CD4-positive, alpha-beta T cell treated with Interleukin-1 beta for 1 hour (primary cell): ENCODE results near the gene ZFAND5.

Experiments
- DNase-seq, 2 donors: peaks; one replicate each; pipeline ENCODE4 v3.0.0-alpha.2; 2020 to 2022

ZFAND5 gene

DNA sequence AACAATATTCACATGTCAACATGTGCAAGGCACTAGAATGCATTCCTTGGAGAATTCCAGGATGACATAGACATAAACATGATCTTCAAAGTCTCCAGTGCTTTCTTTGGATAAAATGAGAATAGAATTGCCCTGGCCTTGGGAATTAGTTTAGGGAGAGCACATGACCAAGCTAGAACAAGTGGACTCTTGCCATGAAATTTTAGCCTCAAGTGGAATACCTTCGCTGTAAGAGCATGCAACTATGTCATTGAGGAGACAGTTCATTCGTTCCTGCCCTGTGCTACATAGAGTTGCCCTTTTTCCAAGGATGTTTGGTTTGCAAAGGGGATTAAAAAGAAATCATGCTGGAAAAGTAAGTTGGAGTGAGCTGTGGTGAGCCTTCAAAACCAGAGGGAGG lies 42.7 kb downstream of the ZFAND5 start:
- no peak for DNase-seq

DNA sequence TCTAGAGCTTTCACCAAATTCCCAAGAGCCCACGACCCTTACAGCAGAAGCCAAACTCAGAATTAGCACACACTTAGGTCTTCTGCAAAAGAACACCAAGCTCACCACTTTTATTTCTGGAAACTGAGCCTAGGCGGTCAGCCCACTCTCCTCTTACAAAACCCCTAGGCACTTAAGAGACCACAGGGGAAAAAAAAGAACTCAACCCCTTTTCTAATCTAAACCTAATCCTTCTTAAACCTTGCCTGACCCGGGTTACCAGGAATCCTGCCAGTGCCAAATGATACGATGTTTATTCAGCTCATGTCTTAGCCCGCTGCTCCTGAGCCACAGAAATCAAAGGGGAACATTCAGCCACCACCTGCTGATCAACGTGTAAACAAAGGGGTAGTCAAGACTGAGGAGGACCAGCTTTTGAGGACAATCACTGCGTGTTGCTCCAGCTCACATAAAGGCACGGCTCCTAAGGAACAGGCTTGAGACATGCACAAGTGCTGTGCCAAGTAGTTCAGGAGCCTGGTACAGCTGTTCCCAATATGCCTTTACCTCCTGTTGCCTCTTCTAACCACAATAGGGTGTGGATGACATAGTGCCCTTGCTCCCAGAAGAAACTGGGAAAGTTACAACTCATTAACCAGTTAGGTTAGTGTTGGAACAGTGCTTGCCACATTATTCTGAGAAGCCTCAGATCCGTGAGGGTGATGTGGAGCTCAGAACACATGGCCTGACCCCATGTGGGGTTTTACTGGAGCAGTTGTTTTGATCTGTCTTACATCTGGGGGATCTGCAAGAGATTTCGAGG lies 49.3 kb downstream of the ZFAND5 start:
- no peak for DNase-seq

DNA sequence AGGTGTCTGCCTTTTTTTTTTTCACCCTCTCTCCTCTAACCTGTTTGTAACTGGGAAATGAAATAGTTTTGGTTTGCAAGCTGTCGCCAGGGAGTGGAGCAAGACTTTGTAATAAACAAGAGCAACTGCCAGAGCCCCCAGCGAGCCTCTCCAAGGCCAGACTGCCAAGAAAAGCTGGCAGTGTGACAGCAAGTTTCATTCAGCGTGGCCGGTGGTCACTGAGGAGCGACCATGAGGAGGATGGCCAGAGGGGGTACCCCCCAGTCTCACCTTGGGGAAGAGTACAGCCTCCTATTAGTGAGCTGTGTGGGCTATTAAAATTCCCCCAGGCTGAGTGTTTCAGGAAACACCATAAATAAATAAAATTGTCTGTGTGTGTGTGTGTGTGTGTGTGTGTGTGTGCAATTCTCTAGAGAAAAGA lies 49.9 kb downstream of the ZFAND5 start:
- DNase-seq, result no peak

DNA sequence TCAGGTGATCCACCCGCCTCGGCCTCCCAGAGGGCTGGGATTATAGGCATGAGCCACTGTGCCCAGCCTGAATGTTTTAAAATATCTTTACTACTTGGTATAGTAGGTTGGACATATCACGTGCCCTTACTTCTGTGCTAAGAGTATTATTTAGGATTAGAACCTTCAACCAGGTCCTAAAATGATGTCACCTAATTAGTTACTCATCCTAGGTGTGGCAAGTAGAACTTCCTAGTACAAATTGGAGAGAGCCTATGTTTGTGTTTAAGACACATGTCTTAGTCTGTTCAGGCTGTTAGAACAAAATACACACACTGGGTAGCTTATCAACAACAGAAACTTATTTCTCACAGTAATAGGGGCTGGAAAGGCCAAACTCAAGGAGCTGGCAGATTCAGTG lies 51.5 kb downstream of the ZFAND5 start:
- DNase-seq, result no peak

DNA sequence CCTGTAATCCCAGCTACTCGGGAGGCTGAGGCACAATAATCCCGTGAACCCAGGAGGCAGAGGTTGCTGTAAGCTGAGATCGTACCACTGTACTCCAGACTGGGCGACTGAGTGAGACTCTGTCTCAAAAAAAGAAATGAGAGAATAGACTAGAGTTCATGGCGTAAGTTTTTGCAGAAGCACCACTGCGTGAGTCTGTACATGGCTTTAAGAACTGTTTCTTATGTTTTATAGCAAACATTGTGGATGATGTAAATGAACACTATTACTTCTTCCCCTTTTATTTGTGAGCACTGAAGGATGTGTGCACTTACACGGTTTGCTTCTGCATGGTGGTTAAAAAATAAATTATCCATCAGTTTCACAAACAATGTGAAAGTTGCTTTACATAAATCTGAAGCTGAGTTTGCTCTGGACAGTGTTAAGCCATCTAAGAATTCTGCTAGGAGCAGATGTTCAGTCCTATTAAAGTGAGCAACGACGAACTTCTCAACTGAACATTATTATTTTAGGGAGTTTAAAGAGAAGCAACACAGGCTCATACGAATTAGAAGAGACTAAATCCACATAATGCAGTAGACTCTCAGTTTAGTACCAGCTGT lies 52.5 kb downstream of the ZFAND5 start:
- no peak for DNase-seq

DNA sequence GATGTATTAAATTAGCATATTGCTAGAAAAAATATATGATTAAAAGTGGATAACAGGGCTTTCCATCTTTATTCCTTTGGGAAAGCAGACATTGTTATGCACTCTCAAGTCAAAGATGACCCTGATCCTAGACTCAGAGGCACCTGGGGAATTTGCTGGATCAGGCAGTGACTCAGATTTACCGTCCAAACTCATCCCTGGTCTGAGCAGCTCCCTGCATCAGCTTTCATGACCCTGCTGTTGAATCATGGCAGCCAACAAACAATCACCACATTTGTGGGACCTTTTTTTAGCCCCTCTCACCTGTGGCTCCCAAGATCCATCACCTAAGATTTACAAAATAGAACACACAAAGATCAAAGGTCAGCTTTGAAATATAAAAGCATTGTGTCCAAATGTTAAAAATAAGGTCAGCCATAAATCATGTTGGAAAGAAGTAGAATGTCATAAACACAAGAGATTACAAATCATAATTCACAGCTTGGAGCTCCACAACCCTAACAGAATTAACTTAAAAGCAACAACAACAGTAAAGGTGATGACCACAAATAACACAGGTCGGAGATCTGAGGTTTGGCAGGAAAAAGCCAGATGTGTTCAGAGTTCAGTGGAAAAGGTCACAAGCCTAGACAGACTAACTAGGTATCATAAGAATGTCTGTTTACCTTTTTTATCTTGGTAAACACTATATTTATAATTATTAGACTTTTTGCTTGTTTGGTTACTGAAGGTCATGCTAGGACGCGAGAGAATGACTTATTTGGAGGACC lies 55.5 kb downstream of the ZFAND5 start:
- no peak for DNase-seq

DNA sequence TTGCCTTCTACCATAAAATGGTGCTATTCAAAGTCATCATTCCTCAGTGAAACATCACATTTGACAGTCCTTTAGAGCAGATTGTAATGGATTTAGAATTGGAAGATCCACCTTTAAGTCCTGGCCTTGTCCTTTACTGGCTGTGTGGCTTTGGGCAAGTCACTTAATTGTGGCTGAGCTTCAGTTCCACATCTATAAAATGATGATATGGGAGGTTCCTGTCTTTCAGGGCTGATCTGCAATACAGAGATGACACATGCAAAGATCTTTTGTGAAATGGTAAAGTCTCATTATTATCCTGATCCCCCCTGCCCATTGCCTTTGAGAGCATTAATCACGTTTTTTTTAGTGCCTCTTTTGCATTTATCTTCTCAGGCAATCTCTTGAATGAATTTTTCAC lies 58.2 kb downstream of the ZFAND5 start:
- DNase-seq, result peak in 1 of 2 donors; percentile 18

DNA sequence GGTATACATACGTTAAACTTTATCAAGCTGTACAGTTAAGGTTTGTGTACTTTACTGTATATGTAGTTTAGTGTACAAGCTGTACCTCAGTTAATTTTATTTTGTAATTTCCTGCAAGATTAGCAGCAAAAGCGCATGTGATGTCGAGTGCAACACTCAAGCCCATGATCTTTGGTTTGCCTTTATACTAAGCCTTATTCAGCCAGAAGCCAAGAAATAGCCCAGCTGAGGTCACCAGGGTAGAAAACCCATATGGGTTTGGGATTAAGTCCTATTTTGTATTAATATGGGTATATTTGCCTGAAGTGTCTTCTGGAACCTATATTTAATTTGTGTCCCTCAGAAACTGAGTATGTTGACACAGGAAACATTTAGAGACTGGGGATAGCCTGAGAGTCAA lies 59.3 kb downstream of the ZFAND5 start:
- DNase-seq, result no peak

DNA sequence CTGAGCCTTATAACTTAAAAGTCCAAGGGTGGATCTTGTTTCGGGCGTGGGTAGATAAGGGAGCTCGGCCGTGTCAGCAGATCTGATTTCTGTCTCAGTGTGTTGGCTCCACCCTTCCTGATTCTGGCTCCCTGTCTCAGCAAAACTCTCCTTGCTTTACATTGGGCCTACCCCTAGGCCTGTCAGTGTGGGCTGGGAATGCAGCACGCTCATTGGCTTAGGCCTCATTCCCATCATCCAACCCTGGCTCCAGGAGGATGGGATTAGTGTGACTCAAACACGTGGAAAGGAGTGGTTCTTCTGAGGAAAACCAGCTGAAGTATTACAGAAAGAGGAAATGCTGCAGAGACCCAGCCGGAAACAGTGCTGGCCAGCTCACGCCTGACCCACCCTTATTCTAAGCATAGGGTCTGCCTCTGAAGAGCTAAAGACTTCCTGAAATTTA lies 59.9 kb downstream of the ZFAND5 start:
- peak; percentile 28 to 85 for DNase-seq

DNA sequence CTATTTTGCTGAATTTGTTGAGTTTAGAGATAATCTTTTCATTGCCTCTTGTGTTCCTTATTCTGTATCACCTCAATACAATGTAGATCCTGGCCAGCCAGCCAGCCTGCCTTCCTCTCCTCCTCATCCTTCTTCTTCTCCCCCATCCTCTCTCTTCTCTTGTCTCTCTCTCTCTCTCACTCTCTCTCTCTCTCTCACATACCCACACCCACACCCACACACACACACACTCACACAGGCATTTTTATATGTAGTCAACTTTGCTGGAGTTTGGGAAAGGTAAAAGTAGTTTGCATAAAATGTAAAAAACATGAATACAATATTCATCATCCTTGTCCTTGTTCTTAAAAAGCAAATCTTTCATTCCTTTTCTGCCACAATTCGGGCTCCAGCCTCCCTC lies 60.5 kb downstream of the ZFAND5 start:
- no peak for DNase-seq
